HG03521 (cell line): Measurements from ENCODE around the gene MDGA2.
"Not testable (repeated sequence)": the region's sequence is repeated elsewhere in the genome, so short reads cannot be mapped to it uniquely, and the experiment has no call there.

ENCODE experiments used
- ATAC-seq: cut with Tn5 transposase; IDR thresholded peaks from one replicate; pipeline ENCODE4 v1.9.1; 2021; ENCODE audit warnings: mild to moderate bottlenecking, moderate library complexity; ENCODE audit not compliant: unreplicated experiment

The MDGA2 gene

GRCh38 chr14:47626151-47627035 lies 49.0 kb downstream of the MDGA2 start:
- no peak for ATAC-seq

GRCh38 chr14:47624126-47624525 lies 51.3 kb downstream of the MDGA2 start:
- not testable (repeated sequence) for ATAC-seq

GRCh38 chr14:47619392-47619791 lies 56.0 kb downstream of the MDGA2 start:
- no peak for ATAC-seq

DNA sequence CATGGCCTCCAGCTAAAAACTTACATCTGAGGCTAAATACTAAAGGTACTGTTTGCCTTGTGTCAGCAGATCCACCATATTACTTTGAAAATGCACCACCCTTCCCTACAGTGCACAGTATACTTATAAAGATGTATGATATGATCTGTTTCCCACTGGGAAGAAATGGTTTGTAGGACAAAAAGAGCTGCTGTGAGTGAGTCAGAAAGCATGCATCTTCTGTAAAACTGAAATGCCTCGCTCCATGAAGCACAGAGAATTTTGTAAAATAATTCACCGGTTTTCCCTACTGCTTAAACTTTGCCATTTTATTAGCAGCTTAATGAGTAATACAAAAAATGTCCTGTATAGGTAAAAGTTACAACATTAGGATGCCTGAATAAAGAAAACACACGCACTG lies 68.8 kb downstream of the MDGA2 start:
- ATAC-seq: no peak

DNA sequence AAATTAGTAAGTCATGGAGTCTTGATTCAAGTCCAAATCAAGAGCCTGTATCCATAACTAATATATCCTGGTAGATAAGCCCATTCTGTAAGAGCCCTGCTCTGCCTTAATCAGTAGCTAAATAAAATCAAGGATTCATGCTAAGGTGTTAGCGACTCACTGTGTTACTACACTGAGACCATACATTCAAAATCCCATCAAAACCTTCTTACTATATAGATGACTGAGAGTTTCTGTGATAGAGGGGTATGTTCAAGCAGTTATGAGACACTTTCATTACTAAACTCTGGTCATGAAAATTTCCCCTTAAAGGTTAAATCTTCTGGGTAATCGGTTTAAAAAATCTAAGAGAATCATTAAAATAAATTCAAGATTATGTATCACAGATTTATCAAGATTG lies 78.5 kb downstream of the MDGA2 start:
- ATAC-seq: no peak

DNA sequence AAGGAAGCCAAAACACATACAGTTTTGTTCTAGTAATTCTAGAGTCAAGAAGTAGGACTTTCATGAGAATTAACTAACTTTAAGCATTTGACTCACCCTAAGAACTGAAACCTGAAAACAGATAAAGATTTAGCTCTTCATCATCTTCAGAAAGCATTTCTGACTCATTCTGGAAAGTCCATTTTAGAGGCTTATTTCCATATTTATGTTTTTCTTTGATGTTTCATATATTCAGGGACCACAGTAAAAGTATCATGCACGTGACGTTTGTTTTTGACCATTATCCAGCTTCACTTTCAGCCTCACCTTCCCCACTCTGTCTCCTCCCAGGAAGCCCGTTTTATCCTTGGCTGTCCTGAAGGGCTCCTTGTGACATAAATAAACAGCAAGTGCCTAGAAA lies 79.2 kb downstream of the MDGA2 start:
- ATAC-seq: peak; percentile 70

- ATAC-seq: no peak
Measured at GRCh38 chr14:47595552-47595951, 79.9 kb downstream of the MDGA2 start.

DNA sequence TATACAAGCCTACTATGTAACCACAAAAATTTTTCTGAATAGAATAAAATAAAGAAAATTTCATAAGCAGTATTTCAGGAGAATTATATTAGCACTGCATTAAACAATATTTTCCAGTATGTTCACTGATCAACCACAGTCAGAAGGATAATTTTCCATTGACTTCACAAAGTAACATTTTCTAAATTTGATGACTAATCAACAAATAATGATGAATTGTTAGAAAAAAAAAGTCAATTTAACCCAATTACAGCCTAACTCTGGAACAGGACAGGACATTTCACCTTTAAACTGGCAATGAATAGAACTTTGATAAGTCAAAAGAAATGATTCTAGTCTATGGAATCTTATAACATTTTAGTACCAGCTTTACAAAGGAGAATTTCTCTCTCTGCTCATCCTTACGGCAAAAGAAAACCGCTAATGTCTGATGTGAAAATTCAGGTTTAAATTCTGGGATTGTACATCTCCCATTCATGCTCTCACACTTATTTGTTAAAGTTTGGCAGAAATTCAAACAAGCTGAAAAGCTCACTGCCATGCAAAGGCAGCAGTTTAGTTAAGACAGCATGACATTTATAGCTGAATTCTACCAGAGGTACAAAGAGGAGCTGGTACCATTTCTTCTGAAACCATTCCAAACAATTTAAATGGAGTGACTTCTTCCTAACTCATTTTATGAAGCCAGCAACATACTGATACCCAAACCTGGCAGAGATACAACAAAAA lies 84.5 kb downstream of the MDGA2 start:
- no peak for ATAC-seq

DNA sequence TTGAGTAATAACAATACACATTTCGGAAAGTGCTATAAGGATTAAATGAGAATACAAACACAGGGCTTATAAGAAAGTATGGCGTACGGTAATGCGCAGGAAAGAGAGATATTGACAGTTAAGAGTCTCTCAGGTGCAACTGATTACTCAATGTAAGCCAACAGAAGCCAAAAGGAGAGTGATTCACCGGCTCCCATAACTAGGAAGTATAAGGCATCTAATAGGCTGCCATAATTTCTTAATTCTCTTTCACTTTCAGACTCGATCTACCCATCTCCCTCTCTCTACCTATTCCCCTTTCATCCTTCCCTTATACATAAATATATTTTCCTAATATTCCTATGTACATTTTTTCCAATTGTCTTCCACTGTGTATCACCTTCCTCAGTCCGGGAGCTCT lies 90.0 kb downstream of the MDGA2 start:
- no peak for ATAC-seq

GRCh38 chr14:47567273-47567672 lies 108.1 kb downstream of the MDGA2 start:
- no peak for ATAC-seq

GRCh38 chr14:47557894-47558293 lies 117.5 kb downstream of the MDGA2 start:
- no peak for ATAC-seq

- no peak for ATAC-seq
Measured at GRCh38 chr14:47555333-47555732, 120.1 kb downstream of the MDGA2 start.

GRCh38 chr14:47549886-47550285 lies 125.5 kb downstream of the MDGA2 start:
- ATAC-seq: no peak

DNA sequence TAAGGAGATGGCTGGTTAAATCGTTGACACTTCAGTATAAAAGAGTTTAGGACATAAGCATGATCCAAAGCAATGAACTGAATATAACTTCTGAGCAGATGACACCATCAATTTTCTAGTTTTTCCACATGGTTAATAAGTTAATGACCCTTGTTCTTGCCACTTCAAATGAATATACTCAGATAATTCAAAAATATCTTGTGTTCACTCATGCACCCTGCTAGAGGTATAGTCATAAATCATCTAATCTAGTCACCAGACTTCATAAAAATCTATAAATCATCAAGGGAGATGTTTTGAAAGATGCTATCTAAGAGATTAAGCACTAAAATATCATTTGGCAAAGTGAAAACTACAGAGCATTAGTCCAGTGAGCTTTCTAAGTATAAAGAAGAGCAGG lies 131.9 kb downstream of the MDGA2 start:
- no peak for ATAC-seq

- ATAC-seq: no peak
Measured at GRCh38 chr14:47541662-47542061, 133.7 kb downstream of the MDGA2 start.

GRCh38 chr14:47539031-47539461 lies 136.4 kb downstream of the MDGA2 start:
- ATAC-seq: no peak

GRCh38 chr14:47536341-47536740 lies 139.1 kb downstream of the MDGA2 start:
- ATAC-seq: no peak

- ATAC-seq: no peak
Measured at GRCh38 chr14:47526591-47527244, 148.7 kb downstream of the MDGA2 start.

DNA sequence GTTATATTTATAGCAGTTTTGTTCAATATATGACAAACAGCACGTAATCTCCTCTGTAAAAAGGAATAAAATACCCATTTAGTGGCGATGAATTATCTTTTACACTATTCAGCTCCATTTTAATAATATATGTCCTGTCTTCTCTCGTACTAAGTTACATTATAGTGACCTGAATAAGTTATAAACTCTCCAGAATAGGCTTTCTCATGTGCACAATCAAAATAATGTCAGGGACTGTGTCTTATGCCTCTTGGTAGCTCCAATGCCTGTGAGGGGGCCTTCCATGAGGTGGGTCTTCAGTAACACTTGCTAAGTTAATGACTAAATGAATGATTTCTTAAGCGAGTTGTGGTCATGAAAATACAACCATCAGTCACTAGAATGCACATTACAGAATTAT lies 150.9 kb downstream of the MDGA2 start:
- no peak for ATAC-seq

- no peak for ATAC-seq
Measured at GRCh38 chr14:47520382-47520781, 155.0 kb downstream of the MDGA2 start.

DNA sequence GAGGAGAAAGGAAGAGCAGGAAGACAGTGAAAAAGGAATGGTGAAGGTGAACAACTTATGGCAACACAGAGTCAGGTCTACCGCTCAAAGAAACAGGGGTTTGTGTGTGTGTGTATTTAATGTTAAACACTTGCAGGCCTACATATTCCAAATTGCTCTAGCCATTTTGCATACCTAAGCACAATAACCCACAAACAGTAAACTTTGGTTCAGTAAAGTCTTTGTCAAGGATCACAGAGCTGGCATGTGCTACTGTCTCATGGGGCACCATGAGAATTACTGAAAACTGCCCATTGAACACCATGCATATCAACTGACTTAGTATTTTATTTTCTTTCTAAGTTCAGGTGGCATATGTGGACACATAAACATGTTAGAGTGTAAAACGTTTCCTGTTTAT lies 163.6 kb downstream of the MDGA2 start:
- no peak for ATAC-seq

- ATAC-seq: no peak
Measured at GRCh38 chr14:47509957-47510356, 165.4 kb downstream of the MDGA2 start.
